Kidney tubule cell (primary cell): Measurements from ENCODE around the gene MYO18B.
A peak's percentile ranks its signal among the peaks of the same experiment; 100 is the strongest.

ENCODE experiments used
- DNase-seq: peaks from one replicate; pipeline ENCODE4 v3.0.0-alpha.2; 2018; ENCODE audit warnings: low spot score

Gene MYO18B

DNA sequence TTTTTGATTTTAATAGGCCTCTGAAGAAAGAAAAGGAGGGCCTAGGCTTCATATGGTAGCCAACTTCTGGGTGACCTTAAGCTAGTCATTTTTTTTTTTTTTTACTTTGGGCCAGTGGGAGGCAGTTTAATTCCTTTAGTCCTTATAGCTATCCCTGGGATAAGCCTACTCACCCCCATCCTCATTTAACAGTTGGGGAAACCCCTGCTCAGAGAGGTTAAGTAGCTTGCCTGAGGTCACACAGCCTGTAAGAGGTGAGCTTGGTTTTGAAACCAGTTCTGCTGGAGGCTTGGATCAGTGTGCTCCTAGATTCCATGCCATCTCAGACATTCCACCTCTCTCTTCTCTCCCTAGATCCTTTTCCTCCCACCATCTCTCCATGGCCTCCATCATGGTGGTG, 86.4 kb downstream of the MYO18B start:
- no peak for DNase-seq

DNA sequence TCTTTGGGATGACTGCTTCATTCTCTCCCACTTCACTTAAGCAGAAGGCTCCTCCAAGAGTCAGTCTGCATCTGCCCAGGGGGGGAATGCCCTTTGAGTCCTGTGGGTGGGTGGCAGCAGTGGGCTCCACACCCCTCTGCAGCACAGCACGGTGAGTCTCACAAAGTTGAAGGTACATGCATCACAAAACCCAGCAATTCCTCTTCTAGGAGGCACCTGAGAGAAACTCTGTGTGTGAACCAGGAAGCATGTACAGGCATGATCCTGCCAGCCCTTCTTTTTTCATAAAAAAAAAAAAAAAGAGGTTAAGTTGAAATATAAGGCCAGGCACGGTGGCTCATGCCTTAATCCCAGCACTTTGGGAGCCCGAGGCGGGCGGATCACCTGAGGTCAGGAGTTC, 87.2 kb downstream of the MYO18B start:
- no peak for DNase-seq

DNA sequence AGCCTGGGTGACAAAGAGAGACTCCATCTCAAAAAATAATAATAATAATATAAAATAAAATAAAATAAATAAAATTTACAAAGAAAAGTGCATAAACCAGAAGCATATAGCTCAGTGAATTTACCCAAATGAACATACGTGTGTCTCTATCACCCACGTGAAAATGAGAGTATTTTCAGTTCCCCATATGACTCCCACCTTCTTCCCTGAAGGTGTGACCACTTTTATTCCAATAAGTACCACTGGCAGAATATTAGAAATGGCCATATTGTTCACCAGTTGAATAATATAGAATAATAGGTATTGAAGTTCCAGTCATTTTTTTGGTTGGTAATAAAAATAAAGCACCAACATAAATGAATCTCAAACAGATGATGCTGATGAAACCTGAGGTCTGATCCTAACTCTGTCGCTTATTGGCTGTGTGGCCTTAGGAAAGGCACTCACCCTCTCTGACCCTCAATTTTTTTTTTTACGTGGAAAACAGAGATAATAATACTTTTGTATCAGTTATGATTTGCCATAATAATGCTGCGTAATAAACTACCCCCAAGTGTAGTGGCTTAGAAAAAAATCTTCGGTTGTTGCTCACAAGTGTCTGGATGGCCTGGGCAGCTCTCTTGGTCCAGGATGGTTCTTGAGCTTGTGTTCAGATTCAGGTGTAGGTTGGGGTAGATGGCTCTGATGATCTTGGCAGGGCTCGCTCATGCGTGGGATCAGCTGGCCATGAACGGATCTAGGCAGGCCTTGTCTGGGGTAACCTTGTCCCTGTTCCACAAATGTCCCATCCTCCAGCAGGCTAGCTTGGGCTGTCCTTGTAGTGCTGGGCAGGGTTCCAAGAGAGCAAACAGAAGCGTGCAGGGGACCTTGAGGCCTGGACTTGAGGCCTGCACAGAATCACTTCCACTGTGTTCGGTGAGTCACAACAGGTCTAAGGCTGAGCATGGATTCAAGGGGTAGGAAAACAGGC, 88.1 kb downstream of the MYO18B start:
- DNase-seq: no peak

DNA sequence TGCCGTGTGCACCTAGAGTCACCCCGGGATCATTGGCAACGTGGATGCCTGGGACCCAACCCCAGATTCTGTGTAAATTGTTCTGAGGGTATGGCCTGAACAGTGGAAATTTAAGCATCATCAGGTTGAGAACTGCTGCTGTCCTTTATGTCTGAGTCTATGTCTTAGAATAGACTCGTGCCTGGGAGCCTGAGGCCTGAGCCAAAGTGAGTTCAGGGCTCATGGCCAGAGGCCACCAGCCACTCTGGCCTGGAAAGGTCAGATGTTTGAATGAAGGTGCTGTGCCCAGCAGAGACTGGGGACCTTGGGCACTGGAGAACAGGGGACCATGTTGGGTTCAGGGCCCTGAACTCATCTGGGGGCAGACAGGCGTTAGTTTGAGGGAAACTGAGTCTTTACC, 91.1 kb downstream of the MYO18B start:
- DNase-seq: no peak

GRCh38 chr22:25833676-25834075, 91.7 kb downstream of the MYO18B start:
- DNase-seq: no peak

DNA sequence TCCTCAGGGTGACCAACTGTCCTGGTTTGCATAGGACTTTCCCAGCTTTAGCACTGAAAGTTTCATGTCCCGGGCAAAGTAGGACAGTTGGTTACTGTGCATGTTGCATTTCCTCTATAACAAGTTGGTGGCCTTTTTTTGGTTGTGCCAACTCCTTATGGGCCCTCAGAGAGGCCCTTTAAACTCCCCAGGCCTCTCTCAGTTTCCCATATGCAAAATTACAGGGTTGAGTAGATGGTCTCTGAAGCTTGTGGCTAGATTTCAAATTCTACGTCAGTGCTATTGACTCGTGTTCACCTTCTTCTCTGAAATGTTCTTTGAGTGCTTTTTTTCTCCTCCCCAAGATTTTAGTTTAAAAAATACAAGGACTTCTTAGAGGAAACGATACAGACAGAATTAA, 92.5 kb downstream of the MYO18B start:
- no peak for DNase-seq

GRCh38 chr22:25835348-25835747, 93.4 kb downstream of the MYO18B start:
- DNase-seq: no peak

DNA sequence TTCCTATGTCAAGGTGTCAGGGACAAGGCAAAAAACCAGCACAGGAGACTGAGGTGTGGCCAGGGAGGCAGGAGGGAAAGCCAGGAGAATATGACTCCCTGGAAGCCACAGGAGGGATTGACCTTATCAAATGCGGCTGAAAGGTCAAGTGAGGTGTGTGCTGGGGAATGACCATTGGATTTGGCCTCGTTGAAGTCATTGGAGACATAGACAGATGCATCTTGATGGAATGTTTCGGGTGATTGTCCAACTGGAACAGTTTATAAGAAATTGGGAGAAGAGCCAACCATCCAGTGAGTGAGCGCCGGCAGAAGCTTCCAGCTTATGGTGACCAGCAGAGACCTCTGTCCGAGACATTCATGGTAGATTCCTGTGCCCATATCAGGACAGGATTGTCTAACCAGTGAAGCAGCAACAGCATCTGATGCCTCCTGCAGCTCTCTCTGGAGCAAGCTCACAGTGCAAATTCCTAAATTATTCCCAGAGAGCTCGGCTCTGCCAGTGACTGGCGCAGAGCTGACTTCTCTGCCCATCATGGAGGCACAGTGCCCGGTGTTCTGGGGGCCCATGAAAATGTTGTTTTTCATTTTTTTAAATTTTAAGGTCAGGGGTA, 95.4 kb downstream of the MYO18B start:
- DNase-seq: peak; percentile 88

- no peak for DNase-seq
These were observed 97.2 kb downstream of the MYO18B start for GRCh38 chr22:25838960-25839741.

DNA sequence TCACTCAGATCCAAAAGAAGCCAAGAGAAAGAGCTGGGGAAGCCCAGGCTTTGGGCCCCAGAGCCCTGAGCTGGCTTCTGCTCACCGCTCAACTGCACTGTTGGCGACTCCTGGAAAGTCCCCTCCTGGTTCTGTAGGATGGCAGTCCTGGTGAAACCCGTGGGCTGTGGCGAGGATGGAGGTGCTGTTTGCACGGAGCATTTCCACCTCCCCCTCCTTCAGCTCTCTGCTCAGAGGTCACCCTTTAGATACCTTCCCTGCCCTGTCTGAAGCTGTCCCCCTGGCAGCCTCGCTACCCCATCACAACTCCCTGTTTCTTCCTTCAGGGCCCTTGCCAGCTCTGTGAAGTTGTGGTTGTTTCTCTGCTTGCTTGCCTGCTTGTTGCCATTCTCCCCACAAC, 97.8 kb downstream of the MYO18B start:
- DNase-seq: no peak

DNA sequence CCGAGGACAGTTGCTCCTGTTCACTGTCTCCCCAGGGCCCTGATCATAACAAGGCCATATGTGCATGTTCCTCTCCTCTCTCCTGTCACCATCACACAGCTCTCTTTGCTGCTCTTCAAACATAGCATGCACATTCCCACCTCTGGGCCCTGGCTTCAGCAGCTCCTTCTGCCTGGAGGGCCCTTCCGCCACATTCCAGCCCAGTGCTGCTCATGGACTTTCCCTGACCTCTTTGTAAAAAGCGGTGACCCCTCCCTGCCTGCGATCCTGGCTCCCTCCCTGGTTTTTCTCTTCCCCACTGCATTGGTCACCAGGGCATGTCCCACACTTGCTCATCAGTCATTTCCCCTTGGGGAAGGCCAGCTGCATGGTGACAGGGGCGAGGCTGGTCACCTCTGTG, 98.2 kb downstream of the MYO18B start:
- peak; percentile 62 for DNase-seq

GRCh38 chr22:25840891-25841290, 98.9 kb downstream of the MYO18B start:
- peak; percentile 65 for DNase-seq

GRCh38 chr22:25841775-25842174, 99.8 kb downstream of the MYO18B start:
- no peak for DNase-seq

- DNase-seq: no peak
These were observed 101.8 kb downstream of the MYO18B start for GRCh38 chr22:25843660-25844405.

- DNase-seq: no peak
These were observed 102.6 kb downstream of the MYO18B start for GRCh38 chr22:25844601-25845000.

DNA sequence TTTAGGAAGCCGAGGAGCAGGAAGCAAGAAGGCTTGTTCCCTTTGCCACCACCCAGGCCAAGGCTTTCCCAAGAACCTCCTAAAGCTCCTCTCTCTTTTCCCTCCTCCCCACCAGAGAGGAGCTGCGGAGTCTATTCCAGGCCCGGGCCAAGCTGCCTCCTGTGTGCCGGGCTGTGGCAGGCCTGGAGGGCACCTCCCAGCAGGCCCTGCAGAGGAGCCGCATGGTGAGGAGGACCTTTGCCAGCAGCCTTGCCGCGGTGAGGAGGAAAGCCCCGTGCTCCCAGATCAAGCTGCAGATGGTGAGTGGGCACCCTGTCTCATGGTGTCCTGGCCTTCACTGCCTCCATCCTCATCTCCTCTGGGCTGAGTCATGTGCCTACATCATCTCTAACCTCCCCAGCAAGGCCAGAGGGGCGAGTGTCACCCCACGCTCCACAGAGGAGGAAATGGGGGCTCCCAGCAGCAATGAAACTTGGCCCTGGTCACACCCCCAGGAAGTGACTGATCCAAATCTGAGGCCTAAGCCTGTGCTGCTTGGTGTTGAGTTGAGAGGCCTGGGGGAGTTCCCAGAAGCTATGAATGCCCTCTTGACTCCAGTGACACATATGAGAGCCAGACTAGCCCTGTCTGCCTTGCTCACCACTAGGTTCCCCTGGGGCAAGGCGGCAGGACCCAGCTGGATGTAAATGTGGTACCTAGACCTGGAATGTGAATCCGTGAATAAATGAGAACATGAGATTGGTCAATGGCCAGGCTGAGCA, 104.2 kb downstream of the MYO18B start:
- DNase-seq: peak; percentile 57

DNA sequence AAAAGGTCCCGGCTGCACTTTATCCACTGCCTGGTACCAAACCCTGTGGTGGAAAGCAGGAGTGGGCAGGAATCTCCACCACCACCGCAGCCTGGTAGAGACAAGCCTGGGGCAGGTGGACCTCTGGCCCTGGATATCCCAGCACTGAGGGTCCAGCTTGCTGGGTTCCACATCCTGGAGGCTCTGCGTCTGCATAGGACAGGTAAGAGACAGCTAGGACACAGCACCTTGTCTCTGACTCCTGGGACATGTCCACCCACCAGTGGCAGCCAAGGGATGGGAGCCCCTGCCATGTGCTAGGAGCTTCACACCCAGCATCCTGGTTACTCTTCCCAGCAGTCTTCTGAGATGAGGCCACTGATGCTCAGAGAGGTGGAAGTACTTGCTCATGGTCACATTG, 105.5 kb downstream of the MYO18B start:
- DNase-seq: no peak

- DNase-seq: no peak
These were observed 107.0 kb downstream of the MYO18B start for GRCh38 chr22:25848954-25849353.

- no peak for DNase-seq
These were observed 107.5 kb downstream of the MYO18B start for GRCh38 chr22:25849522-25849921.

GRCh38 chr22:25852223-25852622, 110.2 kb downstream of the MYO18B start:
- DNase-seq: no peak

GRCh38 chr22:25853078-25853477, 111.1 kb downstream of the MYO18B start:
- no peak for DNase-seq
